Fibroblast of upper back skin (primary cell): ENCODE results near the gene MINAR1.
"Not testable (repeated sequence)": the region's sequence is repeated elsewhere in the genome, so short reads cannot be mapped to it uniquely, and the experiment has no call there.

Source experiments
- DNase-seq: peaks from one replicate; pipeline ENCODE4 v3.0.0-alpha.2; 2013

Gene MINAR1

DNA sequence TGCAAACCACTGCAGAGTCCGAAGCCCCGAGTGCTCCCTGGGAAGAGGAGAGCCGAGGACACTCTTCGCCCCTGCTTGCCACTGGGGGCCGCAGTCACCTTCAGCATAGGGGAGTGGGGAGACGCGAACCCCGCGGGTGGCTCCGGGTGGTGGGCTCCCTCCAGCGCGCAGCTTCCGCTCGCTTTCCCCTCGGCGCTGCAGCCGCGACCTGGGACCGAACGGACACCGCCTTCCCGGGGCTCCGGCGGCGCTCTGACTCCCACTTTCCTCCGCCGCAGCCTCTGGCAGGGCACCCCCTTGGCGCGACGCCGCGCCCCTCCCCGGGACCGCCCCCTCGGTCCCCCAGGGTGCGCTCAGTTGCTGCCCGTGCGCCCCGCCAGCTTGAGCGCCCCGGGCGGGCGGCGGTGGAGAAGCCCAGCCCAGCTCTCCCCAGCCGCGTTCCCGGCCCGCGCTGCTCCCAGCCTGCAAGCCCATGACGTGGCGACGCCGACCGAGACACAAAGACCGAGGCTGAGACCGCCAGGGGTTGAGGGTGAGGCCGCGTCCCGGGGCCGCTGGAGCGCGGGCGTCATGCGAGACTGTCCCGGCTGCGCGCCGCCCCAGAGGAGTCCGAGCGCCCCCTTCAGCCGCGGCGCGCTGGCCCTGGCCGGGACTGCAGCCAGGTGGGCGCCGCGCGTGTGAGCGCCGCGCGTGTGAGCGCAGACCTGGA lies at the start of gene MINAR1:
MINAR1 (plus strand) TSS at position 701 of the 709 bp plus-strand sequence. CDS start 23,812 bp downstream, outside the sequence.
- peak; percentile 65 for DNase-seq

DNA sequence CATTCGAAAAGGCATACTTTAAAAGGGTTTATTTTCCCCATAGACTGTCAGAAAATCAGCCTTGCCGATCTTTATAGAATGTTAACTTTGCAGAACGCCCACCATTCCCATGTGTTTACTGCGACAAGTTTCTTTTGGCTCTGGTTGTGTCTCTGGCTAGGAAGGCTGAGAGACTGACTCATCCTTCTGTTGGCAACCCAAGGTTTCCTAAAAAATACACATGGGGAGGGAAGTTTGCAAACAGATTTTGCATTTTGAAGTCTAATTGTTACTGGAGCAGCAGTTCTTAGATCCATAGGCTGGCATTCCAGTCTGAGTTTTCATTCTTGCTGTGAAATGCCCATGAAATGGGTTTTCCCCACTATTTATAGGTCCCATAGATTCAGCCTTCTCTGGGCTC lies 37.9 kb upstream of the MINAR1 start:
- peak; percentile 32 for DNase-seq

DNA sequence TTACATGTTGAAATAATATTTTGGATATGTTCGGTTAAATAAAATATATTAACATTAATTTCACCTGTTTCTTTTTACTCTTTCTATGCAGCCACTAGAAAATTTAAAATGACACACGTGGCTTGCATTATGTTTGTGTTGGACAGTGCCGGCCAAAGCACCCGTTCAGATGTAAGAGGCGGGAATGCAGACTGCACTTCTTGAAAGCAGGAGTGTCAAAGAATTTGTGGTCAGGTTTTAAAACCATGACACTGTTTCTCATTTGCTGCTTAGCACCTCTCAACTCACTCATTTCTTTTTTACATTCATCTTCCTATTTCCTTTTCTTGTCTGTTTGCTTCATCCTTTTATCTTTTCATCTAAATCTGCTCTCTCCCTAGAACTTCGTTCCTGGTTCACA lies 35.3 kb upstream of the MINAR1 start:
- no peak for DNase-seq

- DNase-seq, result no peak
These were observed 34.7 kb upstream of the MINAR1 start for GRCh38 chr15:79397269-79397910.

- DNase-seq, result no peak
These were observed 32.5 kb upstream of the MINAR1 start for GRCh38 chr15:79399606-79400005.

- DNase-seq, result no peak
These were observed 31.5 kb upstream of the MINAR1 start for GRCh38 chr15:79400650-79401049.

- DNase-seq, result no peak
These were observed 30.8 kb upstream of the MINAR1 start for GRCh38 chr15:79401301-79401700.

GRCh38 chr15:79402136-79402535 lies 30.0 kb upstream of the MINAR1 start:
- no peak for DNase-seq

GRCh38 chr15:79403501-79403900 lies 28.6 kb upstream of the MINAR1 start:
- DNase-seq, result peak; percentile 18

DNA sequence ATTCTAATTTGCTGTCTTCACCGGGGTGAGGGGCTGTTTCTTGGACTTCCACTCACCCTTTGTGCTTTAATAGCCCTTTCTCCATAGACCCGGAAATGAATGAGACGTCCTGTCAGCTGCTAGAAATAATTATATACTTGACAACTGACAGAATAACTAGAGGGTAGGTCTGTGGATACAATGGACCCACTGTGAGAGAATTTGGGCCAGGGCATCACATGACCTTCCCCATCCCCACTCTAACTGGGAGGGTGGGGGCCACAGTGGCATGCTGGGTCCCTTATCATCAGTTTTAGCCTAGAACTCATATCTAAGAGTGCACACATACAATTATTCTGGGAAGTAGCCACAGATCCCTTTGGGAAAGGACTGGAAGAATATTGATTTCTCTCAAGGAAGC lies 25.9 kb upstream of the MINAR1 start:
- no peak for DNase-seq

GRCh38 chr15:79408041-79408440 lies 24.1 kb upstream of the MINAR1 start:
- DNase-seq, result no peak

DNA sequence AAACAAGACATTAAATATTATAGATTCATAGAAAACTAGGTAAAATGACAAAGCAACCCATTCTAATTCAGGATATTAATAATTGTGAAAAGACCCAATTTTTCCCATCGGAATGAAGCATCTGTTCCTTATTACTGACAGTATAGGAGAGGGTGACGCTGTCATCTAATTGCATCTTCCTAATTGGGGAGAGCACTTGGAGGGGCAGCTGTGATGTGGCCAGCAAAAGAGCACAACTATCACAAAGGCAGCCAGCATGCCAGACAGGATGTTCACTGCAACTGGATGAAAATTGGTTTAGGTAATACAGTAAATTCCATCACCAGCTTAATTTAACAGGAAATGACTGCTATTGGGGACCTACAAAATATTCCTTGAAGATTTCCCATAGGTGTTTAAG lies 21.9 kb upstream of the MINAR1 start:
- DNase-seq, result peak; percentile 11

DNA sequence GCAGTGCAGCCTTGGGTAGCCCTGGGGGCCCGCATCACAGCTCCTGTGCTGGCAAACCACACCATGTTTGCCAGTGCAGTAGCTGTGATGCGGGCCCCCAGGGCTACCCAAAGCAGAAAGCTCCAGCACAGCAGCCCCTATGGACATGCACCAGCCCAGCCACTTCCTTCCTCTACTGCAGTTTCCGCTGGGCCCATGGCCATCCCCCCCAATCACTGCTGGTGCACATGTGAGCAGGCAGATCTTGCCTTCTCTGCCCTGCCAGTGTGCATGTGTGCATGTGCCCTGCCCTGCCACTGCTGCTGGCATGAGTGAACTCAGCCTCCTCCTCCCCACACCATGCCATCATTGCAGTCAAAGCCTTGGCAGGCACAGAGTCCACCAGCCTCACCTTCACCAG lies 20.1 kb upstream of the MINAR1 start:
- DNase-seq, result no peak

DNA sequence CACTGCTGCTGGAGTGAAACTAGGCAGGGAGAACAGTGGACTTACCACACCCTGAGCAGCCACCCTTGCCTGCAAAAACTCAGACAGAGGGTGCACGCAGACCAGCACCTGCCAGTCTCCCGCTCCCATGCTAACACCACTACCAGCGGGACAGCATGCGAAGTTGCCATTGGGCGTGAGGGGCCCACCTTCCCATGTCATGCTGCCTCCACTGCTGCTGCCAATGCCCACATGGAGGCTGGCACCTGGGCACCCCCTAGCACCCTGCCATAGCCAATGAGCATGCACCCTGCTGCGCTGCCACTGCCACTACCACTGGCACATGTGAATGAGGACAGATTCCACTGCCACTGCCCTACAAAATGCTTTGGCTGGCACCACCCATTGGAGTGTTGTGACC lies 19.7 kb upstream of the MINAR1 start:
- no peak for DNase-seq

GRCh38 chr15:79416876-79417275 lies 15.3 kb upstream of the MINAR1 start:
- DNase-seq, result no peak

- DNase-seq, result no peak
These were observed 13.3 kb upstream of the MINAR1 start for GRCh38 chr15:79418693-79419279.

- DNase-seq, result no peak
These were observed 6.4 kb upstream of the MINAR1 start for GRCh38 chr15:79425591-79426295.

- not testable (repeated sequence) for DNase-seq
These were observed 5.2 kb upstream of the MINAR1 start for GRCh38 chr15:79426899-79427298.

DNA sequence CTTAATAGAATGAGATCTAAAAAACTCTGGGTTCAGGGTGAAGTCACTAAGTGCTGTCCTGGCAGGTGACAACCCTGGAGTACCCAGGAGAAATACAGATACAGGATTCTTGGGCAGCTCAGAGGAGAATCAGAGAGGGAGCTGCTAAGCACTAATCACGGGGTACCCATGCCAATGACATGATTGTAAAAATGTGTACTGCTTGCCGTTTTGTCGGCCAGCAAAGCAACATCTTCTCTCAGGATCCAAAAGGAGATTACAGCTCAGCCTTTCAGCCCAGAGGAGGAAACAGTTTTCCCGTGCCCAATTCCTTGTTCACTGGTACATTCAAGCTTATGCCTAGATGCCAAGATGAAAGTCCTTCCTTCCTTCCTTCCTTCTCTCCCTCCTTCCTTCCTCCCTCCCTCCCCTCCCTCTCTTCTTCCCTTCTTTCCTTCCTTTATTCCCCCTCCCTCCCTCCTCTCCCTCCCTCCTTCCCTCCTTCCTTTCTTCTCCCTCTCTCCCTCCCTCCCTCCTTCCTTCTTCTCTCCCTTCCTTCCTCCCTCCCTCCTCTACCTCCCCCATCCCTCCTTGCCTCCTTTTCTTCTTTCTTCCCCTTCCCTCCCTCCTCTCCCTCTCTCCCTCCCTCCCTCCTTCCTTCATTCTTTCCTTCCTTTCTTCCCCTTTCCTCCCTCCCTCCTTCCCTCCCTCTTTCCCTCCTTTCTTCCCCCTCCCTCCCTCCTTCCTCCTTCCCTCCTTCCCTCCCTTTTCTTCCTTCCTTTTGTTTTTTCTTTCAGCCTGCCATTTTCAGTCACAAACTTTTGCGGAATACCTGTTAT lies 4.1 kb upstream of the MINAR1 start:
- DNase-seq, result no peak

DNA sequence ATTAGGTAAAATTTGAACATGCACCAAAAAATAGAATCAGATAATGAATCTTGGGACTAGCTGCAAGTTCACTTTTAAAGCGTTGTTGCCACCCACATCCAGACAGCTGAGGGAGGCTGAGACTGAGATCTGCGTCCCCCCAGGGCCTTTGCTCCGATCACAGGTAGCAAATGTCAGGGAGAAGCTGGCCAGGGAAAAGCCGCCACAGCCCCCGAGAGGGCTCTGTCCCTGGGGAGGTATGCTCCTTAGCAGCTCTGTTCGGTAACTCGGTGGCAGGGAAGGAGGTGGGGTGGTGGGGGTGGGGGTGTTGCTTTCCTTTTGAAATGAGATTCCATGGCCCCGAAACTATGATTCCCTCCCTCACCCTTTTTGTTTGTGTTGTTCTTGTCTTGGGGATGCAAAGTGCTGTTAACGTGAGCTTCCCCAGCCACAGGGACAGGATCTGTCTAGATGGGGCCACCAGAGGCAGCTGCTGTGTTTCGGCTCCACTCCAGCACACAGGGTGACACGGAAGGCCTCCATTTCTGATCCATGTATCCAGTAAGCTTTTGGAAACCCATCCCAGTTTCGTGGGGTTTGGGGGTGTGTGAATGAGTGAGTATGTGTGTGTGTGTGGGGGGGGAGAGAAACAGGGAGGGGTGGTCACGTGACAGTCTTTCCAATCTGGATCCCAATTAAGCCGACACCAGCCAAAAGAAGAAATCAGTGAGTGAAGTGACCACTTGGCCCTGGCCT lies 1.1 kb upstream of the MINAR1 start:
- DNase-seq, result no peak

DNA sequence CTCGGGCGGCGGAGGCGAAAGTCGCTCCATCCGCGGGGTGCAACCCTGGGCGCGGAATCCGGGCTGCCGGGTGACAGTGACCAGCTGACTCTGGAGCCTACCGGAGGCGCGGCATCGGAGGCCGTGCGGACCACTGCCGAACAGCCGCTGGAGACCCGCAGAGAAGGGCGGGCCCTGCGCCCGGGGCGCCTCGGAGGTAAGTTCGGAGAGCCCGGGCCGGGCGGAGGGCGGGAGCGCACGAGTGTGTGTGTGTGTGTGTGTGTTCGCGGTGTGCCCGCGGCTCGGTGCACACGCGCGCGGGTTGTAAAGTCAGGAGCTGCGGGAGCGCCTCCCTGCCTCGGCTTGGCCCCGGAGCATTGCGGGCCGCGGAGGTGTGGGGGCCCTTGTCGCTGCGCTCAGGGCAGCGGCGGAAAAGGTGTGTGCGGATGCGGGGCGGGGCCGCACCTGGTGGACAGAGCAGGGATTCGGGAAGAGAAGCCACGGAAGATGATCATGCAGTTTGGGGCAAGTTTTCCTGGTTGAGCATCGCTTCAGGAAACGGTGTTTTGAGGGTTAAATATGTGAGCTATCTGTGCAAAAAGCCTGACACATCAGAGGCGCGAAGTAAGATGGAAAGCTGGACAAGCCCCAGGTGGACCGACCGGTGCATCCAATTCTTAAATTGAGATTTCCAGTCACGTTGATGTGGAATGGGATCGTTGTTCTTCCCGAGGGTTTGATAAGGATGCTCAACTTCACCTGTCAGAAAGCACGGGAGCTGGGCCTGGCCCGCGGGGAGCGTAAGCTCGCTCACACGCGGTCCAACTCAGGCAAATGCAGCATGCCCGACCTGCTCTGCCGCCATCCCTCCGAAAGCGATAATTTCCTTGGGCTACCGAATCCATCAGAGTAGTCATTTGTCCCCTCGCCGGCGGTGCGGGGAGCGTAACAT lies 474 bp downstream of the MINAR1 start:
- peak; percentile 7 for DNase-seq
